SK-N-SH (cell line): ENCODE measurements around the gene PRMT9. TPM values are rescaled to one million over a fixed set of nuclear protein-coding genes. Genes with fewer than 3 reads are reported as not detected.

Experiments used
- CTCF ChIA-PET: fragments of 300-600, 350-600 bp; formaldehyde crosslinking; extraction: SDS; loops from one replicate; lab custom pipeline; 2021; lab: Yijun Ruan, JAX
- POLR2A ChIA-PET: fragments of 350-600 bp; sonication (Branson Sonifier 250); formaldehyde crosslinking; extraction: SDS; loops from one replicate; lab custom pipeline; 2020; ENCODE audit warnings: antibody characterized with exemption, inconsistent platforms; lab: Yijun Ruan, JAX
- DNase-seq: peaks from one replicate; pipeline ENCODE4 v3.0.0; 2012
- H2AFZ ChIP-seq: fragments of 200-600 bp; sonication (generic); 2 replicates; pipeline ENCODE4 v1.8.1; 2016; ENCODE audit warnings: antibody characterized with exemption, mild to moderate bottlenecking, low read depth
- H3F3A ChIP-seq: fragments of 200-600 bp; sonication (generic); replicated peaks from 2 replicates; pipeline ENCODE3; 2016; ENCODE audit warnings: antibody characterized with exemption, mild to moderate bottlenecking; ENCODE audit not compliant: insufficient read depth
- H3K27ac ChIP-seq, 2 experiments: fragments of 200-500 bp in 1 of 2; fragments of 200-600 bp in 1 of 2; sonication (Bioruptor generic) in 1 of 2; sonication (generic), shearing (Covaris generic) in 1 of 2; 2 replicates each; pipeline versions ENCODE4 v1.5.1 to v1.6.1; 2014 to 2016; ENCODE audit warnings: low read depth in 2 of 2, inconsistent platforms in 1 of 2, low read length in 1 of 2, mild to moderate bottlenecking in 1 of 2, mixed read lengths in 1 of 2
- H3K27me3 ChIP-seq: fragments of 200-600 bp; sonication (generic), shearing (Covaris generic); 2 replicates; pipeline ENCODE4 v1.6.1; 2016; ENCODE audit warnings: mixed run types; ENCODE audit not compliant: insufficient read depth
- H3K36me3 ChIP-seq, 2 experiments: fragments of 200-500 bp in 1 of 2; fragments of 200-600 bp in 1 of 2; sonication (Bioruptor generic) in 1 of 2; sonication (generic) in 1 of 2; replicated peaks in 1 of 2; 2 replicates each; pipeline versions ENCODE3 to v1.5.1; 2014 to 2016; ENCODE audit warnings: low read length in 1 of 2, mild to moderate bottlenecking in 1 of 2; ENCODE audit not compliant: insufficient read depth in 2 of 2, control insufficient read depth in 1 of 2
- H3K4me1 ChIP-seq, 2 experiments: fragments of 200-500 bp in 1 of 2; fragments of 200-600 bp in 1 of 2; sonication (Bioruptor generic) in 1 of 2; sonication (generic), shearing (Covaris generic) in 1 of 2; 2 replicates each; pipeline versions ENCODE4 v1.5.1 to v1.6.1; 2014 to 2016; ENCODE audit warnings: low read depth in 1 of 2, low read length in 1 of 2, mixed run types in 1 of 2; ENCODE audit not compliant: insufficient read depth in 2 of 2, control insufficient read depth in 1 of 2
- H3K4me2 ChIP-seq: fragments of 200-600 bp; sonication (generic), shearing (Covaris generic); 2 replicates; pipeline ENCODE4 v1.6.1; 2017; ENCODE audit warnings: mixed run types
- H3K4me3 ChIP-seq, 2 experiments: fragments of 200-500 bp in 1 of 2; fragments of 200-600 bp in 1 of 2; sonication (Bioruptor generic) in 1 of 2; sonication (generic), shearing (Covaris generic) in 1 of 2; 2 replicates each; pipeline versions ENCODE4 v1.5.1 to v1.8.1; 2014 to 2016; ENCODE audit warnings: low read depth in 2 of 2, inconsistent platforms in 1 of 2, low read length in 1 of 2, mild to moderate bottlenecking in 1 of 2, mixed read lengths in 1 of 2, moderate library complexity in 1 of 2
- H3K79me2 ChIP-seq: fragments of 200-600 bp; sonication (generic); 2 replicates; pipeline ENCODE4 v1.8.1; 2017; ENCODE audit warnings: mild to moderate bottlenecking; ENCODE audit not compliant: insufficient read depth
- H3K9ac ChIP-seq: fragments of 200-600 bp; sonication (generic); 2 replicates; pipeline ENCODE4 v1.6.1; 2017; ENCODE audit warnings: mixed run types
- H3K9me2 ChIP-seq: fragments of 200-600 bp; sonication (generic); 2 replicates; pipeline ENCODE4 v1.6.1; 2017; ENCODE audit warnings: mixed run types
- H3K9me3 ChIP-seq: fragments of 200-600 bp; sonication (generic); 2 replicates; pipeline ENCODE4 v1.6.1; 2017; ENCODE audit warnings: mixed run types, mild to moderate bottlenecking, moderate library complexity
- H4K20me1 ChIP-seq: fragments of 200-600 bp; sonication (generic); 2 replicates; pipeline ENCODE4 v1.6.1; 2017; ENCODE audit warnings: mild to moderate bottlenecking, mixed run types; ENCODE audit not compliant: insufficient read depth
- CHD2 ChIP-seq: fragments of 150-350 bp; IDR thresholded peaks from 2 replicates; pipeline ENCODE4 v1.6.1; 2018; ENCODE audit warnings: low read length; ENCODE audit not compliant: partially characterized antibody
- CTCF ChIP-seq: fragments of 200-600 bp; sonication (generic); IDR thresholded peaks from 2 replicates; pipeline ENCODE4 v1.6.1; 2017; ENCODE audit warnings: antibody characterized with exemption, mild to moderate bottlenecking, moderate library complexity
- FOXJ3 ChIP-seq: sonication (generic); formaldehyde crosslinking; IDR thresholded peaks from 2 replicates; pipeline ENCODE4 v1.5.1; 2020; ENCODE audit warnings: mild to moderate bottlenecking, missing genetic modification reagents
- JUND ChIP-seq: IDR thresholded peaks from 2 replicates; pipeline ENCODE4 v1.4.0; 2012
- NRF1 ChIP-seq: IDR thresholded peaks from 2 replicates; pipeline ENCODE4 v1.6.1; 2012; ENCODE audit warnings: low read depth, mild to moderate bottlenecking, low read length
- RAD21 ChIP-seq: IDR thresholded peaks from 2 replicates; pipeline ENCODE4 v1.6.1; 2012; ENCODE audit warnings: mild to moderate bottlenecking, low read length
- RFX5 ChIP-seq: IDR thresholded peaks from 2 replicates; pipeline ENCODE4 v1.6.1; 2012; ENCODE audit warnings: mild to moderate bottlenecking, improper control_type of control experiment, low read length
- SIN3A ChIP-seq: IDR thresholded peaks from 2 replicates; pipeline ENCODE4 v1.6.1; 2012; ENCODE audit warnings: low read depth, mild to moderate bottlenecking, low read length, moderate library complexity, borderline replicate concordance
- TEAD4 ChIP-seq: IDR thresholded peaks from 2 replicates; pipeline ENCODE4 v1.4.0; 2012; ENCODE audit warnings: mild to moderate bottlenecking, borderline replicate concordance; ENCODE audit not compliant: insufficient read depth
- USF1 ChIP-seq: IDR thresholded peaks from 2 replicates; pipeline ENCODE4 v1.4.0; 2012; ENCODE audit warnings: low read depth, borderline replicate concordance
- YY1 ChIP-seq: IDR thresholded peaks from 2 replicates; pipeline ENCODE4 v1.4.0; 2012; ENCODE audit warnings: low read depth, mild to moderate bottlenecking
- WGBS: methylation state at CpG from one replicate; pipeline ENCODE4 v1.1.6; 2017; ENCODE audit warnings: low lambda C conversion rate; 5-methylcytosine and 5-hydroxymethylcytosine counted together
- polyA plus RNA-seq, 3 experiments: library from polyadenylated mRNA; depleted of rRNA; stranded (reverse); fragments of >200 nt; gene quantifications; 2 replicates each; pipeline ENCODE4 v1.2.3, GENCODE V29; 2012
- TF ChIP-seq, protein P1 (sequence below): IDR thresholded peaks from 2 replicates; pipeline ENCODE4 v1.6.1; 2012; ENCODE audit warnings: mild to moderate bottlenecking, low read depth, low read length, moderate library complexity
- TF ChIP-seq, protein P2 (sequence below): fragments of 150-350 bp; IDR thresholded peaks from 2 replicates; pipeline ENCODE4 v1.6.1; 2016; ENCODE audit warnings: mild to moderate bottlenecking, low read depth, low read length
- TF ChIP-seq, protein P3 (sequence below): fragments of 150-350 bp; IDR thresholded peaks from 2 replicates; pipeline ENCODE4 v1.6.1; 2017; ENCODE audit warnings: antibody characterized with exemption, low read length, low read depth, borderline replicate concordance

The PRMT9 gene
- polyA plus RNA-seq, 1 of the 3 experiments (the other 2 are of a cell fraction) = 3.9 TPM

DNA sequence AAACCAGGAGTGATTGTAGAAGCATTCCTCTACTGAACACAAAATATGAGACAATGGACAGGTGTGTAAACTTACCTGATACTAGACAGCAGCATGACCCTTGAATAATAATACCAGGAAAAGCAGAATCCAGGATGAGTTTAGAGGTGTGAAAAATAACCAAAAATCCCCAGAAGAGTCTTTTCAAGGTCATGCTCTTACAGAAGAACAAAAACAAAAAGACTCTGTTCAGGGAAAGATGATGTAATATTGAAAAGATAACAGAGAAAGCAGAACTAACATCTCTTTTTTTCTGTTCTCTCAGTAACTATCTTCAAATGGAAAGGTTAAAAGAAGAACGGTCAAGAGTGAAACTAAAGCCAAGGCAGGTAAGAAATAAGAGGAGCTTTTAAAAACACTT lies 33.9 kb upstream of the PRMT9 start:
- ChIA-PET CTCF (interaction anchor here (1.9 kb wide), 1 partner anchor 148 kb away, joined by 10 read pairs; no protein-coding TSS in a partner anchor), POLR2A (no interaction called here)
- Histone ChIP-seq H3K9me2 (no peaks in the 10 kb centered on the region), H3K27me3 (no peaks in the 10 kb centered on the region), H3F3A (peaks cover 15% of the 10 kb centered on the region), H3K4me3 (no peak overlapping the region), H3K27ac (no peak overlapping the region), H3K36me3 (no peaks in the 10 kb centered on the region), H4K20me1 (no peaks in the 10 kb centered on the region), H3K4me1 (0 out of 4 replicates have a peak, but pooled peaks cover 0 to 3% of the 10 kb centered on the region in 2 experiments), H3K4me2 (no peak overlapping the region), H3K79me2 (no peaks in the 10 kb centered on the region), H3K9me3 (no peaks in the 10 kb centered on the region), H2AFZ (no peak overlapping the region), H3K9ac (no peak overlapping the region)
- no peak for DNase-seq
- WGBS = 86% methylated on average over 1 of the region's 1 CpG
- no peak for TF ChIP-seq RFX5
- TF ChIP-seq, protein P1, sequence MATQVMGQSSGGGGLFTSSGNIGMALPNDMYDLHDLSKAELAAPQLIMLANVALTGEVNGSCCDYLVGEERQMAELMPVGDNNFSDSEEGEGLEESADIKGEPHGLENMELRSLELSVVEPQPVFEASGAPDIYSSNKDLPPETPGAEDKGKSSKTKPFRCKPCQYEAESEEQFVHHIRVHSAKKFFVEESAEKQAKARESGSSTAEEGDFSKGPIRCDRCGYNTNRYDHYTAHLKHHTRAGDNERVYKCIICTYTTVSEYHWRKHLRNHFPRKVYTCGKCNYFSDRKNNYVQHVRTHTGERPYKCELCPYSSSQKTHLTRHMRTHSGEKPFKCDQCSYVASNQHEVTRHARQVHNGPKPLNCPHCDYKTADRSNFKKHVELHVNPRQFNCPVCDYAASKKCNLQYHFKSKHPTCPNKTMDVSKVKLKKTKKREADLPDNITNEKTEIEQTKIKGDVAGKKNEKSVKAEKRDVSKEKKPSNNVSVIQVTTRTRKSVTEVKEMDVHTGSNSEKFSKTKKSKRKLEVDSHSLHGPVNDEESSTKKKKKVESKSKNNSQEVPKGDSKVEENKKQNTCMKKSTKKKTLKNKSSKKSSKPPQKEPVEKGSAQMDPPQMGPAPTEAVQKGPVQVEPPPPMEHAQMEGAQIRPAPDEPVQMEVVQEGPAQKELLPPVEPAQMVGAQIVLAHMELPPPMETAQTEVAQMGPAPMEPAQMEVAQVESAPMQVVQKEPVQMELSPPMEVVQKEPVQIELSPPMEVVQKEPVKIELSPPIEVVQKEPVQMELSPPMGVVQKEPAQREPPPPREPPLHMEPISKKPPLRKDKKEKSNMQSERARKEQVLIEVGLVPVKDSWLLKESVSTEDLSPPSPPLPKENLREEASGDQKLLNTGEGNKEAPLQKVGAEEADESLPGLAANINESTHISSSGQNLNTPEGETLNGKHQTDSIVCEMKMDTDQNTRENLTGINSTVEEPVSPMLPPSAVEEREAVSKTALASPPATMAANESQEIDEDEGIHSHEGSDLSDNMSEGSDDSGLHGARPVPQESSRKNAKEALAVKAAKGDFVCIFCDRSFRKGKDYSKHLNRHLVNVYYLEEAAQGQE = no peak
- TF ChIP-seq FOXJ3 (CRISPR knock-in tag) = no peak
- no peak for TF ChIP-seq CTCF

GRCh38 chr4:147714575-147715401 lies 30.8 kb upstream of the PRMT9 start:
- peak overlapping the region in 1 of 2 experiments; percentile 72; a peak in 3 of 4 replicates for H3K27ac ChIP-seq
- no peaks in the 10 kb centered on the region for H3K27me3 ChIP-seq
- DNase-seq = no peak
- H3K9me2 ChIP-seq = no peaks in the 10 kb centered on the region
- 86% methylated on average over 8 of the region's 8 CpGs for WGBS
- H3K9me3 ChIP-seq = no peaks in the 10 kb centered on the region
- H3K4me3 ChIP-seq = peak overlapping the region in 1 of 2 experiments; percentile 28; a peak in 1 of 4 replicates
- peak overlapping the region; percentile 42; the same call in 1 of the 2 replicates for H3K4me2 ChIP-seq
- CTCF ChIA-PET = interaction anchor here (1.3 to 8.0 kb wide), 2 partner anchors 151 to 152 kb away, joined by 9 to 182 read pairs; no protein-coding TSS in a partner anchor
- 0 out of 4 replicates have a peak, but pooled peaks cover 0 to 3% of the 10 kb centered on the region in 2 experiments for H3K4me1 ChIP-seq
- peaks cover 15% of the 10 kb centered on the region for H3F3A ChIP-seq
- H3K36me3 ChIP-seq = no peaks in the 10 kb centered on the region
- no peaks in the 10 kb centered on the region for H4K20me1 ChIP-seq
- H3K9ac ChIP-seq = no peak overlapping the region
- H3K79me2 ChIP-seq = no peaks in the 10 kb centered on the region
- H2AFZ ChIP-seq = peak overlapping the region; percentile 18; the same call in 1 of the 2 replicates
- POLR2A ChIA-PET = no interaction called here
- no peak for TF ChIP-seq NRF1
- 0 out of 2 replicates have a peak, but pooled peaks have one; percentile 32 for TF ChIP-seq YY1
- TF ChIP-seq, protein P2, sequence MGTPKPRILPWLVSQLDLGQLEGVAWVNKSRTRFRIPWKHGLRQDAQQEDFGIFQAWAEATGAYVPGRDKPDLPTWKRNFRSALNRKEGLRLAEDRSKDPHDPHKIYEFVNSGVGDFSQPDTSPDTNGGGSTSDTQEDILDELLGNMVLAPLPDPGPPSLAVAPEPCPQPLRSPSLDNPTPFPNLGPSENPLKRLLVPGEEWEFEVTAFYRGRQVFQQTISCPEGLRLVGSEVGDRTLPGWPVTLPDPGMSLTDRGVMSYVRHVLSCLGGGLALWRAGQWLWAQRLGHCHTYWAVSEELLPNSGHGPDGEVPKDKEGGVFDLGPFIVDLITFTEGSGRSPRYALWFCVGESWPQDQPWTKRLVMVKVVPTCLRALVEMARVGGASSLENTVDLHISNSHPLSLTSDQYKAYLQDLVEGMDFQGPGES = no peak
- TF ChIP-seq CHD2 = no peak
- no peak for TF ChIP-seq RAD21
- TF ChIP-seq JUND = peak; percentile 88
- TF ChIP-seq USF1 = no peak
- TF ChIP-seq TEAD4 = peak; percentile 78
- TF ChIP-seq, protein P3, sequence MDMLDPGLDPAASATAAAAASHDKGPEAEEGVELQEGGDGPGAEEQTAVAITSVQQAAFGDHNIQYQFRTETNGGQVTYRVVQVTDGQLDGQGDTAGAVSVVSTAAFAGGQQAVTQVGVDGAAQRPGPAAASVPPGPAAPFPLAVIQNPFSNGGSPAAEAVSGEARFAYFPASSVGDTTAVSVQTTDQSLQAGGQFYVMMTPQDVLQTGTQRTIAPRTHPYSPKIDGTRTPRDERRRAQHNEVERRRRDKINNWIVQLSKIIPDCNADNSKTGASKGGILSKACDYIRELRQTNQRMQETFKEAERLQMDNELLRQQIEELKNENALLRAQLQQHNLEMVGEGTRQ = no peak
- TF ChIP-seq RFX5 = no peak
- TF ChIP-seq FOXJ3 (CRISPR knock-in tag) = no peak
- TF ChIP-seq SIN3A = no peak
